IMR-90 (cell line): ENCODE data around the gene VWA8. TPM values are rescaled to one million over a fixed set of nuclear protein-coding genes. Genes with fewer than 3 reads are reported as not detected.

Experiments
- ATAC-seq: fragments of 200-7000 bp; cut with Tn5 transposase; 2 replicates; pipeline ENCODE4 v1.9.1; 2020; ENCODE audit warnings: low read depth, mild to moderate bottlenecking, moderate library complexity
- BruUV-seq: library from RNA; stranded (reverse); fragments of 400-500 nt; replicated peaks from 2 replicates; lab custom pipeline; 2021; lab: Mats Ljungman, UMichigan
- CTCF ChIA-PET: fragments of 300-600 bp; formaldehyde crosslinking; extraction: SDS; loops from one replicate; lab custom pipeline; 2021; ENCODE audit warnings: antibody characterized with exemption; lab: Yijun Ruan, JAX
- POLR2A ChIA-PET: fragments of 300-600 bp; sonication (Branson Sonifier 250); formaldehyde crosslinking; loops from one replicate; lab custom pipeline; 2022; ENCODE audit warnings: antibody characterized with exemption; ENCODE audit not compliant: unreplicated experiment; lab: Charles Lee
- DNase-seq: peaks from one replicate; pipeline ENCODE4 v3.0.0; 2013
- H2AFZ ChIP-seq: replicated peaks from 2 replicates; pipeline ENCODE3; 2013; ENCODE audit warnings: low read length, mild to moderate bottlenecking; ENCODE audit not compliant: poor library complexity
- H2AK5ac ChIP-seq: 2 replicates; pipeline ENCODE4 v1.6.1; 2013; ENCODE audit warnings: low read depth, low read length, inconsistent platforms
- H2AK9ac ChIP-seq: replicated peaks from 2 replicates; pipeline ENCODE3; 2013; ENCODE audit warnings: mild to moderate bottlenecking, low read depth, low read length, moderate library complexity; ENCODE audit not compliant: poor library complexity
- H2BK120ac ChIP-seq: 2 replicates; pipeline ENCODE4 v1.6.1; 2013; ENCODE audit warnings: low read depth, low read length, inconsistent platforms
- H2BK15ac ChIP-seq: 3 replicates; pipeline ENCODE4 v1.6.1; 2013; ENCODE audit warnings: low read depth, low read length, inconsistent platforms
- H2BK20ac ChIP-seq: 2 replicates; pipeline ENCODE4 v1.6.1; 2013; ENCODE audit warnings: low read depth, mild to moderate bottlenecking, inconsistent platforms, low read length, moderate library complexity
- H2BK5ac ChIP-seq: 2 replicates; pipeline ENCODE4 v1.6.1; 2013; ENCODE audit warnings: mild to moderate bottlenecking, low read depth, low read length, inconsistent platforms; ENCODE audit not compliant: poor library complexity, severe bottlenecking
- H3K14ac ChIP-seq: replicated peaks from 2 replicates; pipeline ENCODE4 v1.6.1; 2013; ENCODE audit warnings: low read depth, low read length, inconsistent platforms
- H3K18ac ChIP-seq: 2 replicates; pipeline ENCODE4 v1.6.1; 2013; ENCODE audit warnings: low read depth, low read length, control low read depth
- H3K23ac ChIP-seq: 2 replicates; pipeline ENCODE4 v1.6.1; 2013; ENCODE audit warnings: low read depth, low read length, inconsistent platforms
- H3K27ac ChIP-seq: 2 replicates; pipeline ENCODE4 v1.5.1; 2013; ENCODE audit warnings: mild to moderate bottlenecking, control low read depth, low read length; ENCODE audit not compliant: insufficient read depth
- H3K27me3 ChIP-seq: 2 replicates; pipeline ENCODE4 v1.6.1; 2013; ENCODE audit warnings: low read length; ENCODE audit not compliant: control insufficient read depth, insufficient read depth
- H3K36me3 ChIP-seq: 2 replicates; pipeline ENCODE4 v1.6.1; 2013; ENCODE audit warnings: low read length, mixed read lengths; ENCODE audit not compliant: control insufficient read depth, insufficient read depth
- H3K4ac ChIP-seq: 2 replicates; pipeline ENCODE4 v1.6.1; 2013; ENCODE audit warnings: low read depth, low read length, inconsistent platforms
- H3K4me1 ChIP-seq: 2 replicates; pipeline ENCODE4 v1.6.1; 2013; ENCODE audit warnings: low read length, mixed read lengths; ENCODE audit not compliant: control insufficient read depth, insufficient read depth
- H3K4me2 ChIP-seq: 2 replicates; pipeline ENCODE4 v1.6.1; 2013; ENCODE audit warnings: low read depth, mild to moderate bottlenecking, control low read depth, low read length, moderate library complexity
- H3K4me3 ChIP-seq: 2 replicates; pipeline ENCODE4 v1.5.1; 2013; ENCODE audit warnings: low read depth, mild to moderate bottlenecking, control low read depth, low read length, moderate library complexity; ENCODE audit not compliant: insufficient read depth
- H3K56ac ChIP-seq: 2 replicates; pipeline ENCODE4 v1.6.1; 2013; ENCODE audit warnings: low read length, inconsistent platforms; ENCODE audit not compliant: insufficient read depth; ENCODE audit errors: extremely low read depth
- H3K79me1 ChIP-seq, 2 experiments: 2 replicates each; pipeline ENCODE4 v1.6.1; 2013; ENCODE audit warnings: low read length in 2 of 2, inconsistent platforms in 1 of 2, low read depth in 1 of 2
- H3K9ac ChIP-seq: 2 replicates; pipeline ENCODE4 v1.6.1; 2013; ENCODE audit warnings: low read depth, low read length, control low read depth
- H3K9me1 ChIP-seq: 2 replicates; pipeline ENCODE4 v1.6.1; 2013; ENCODE audit warnings: low read length, inconsistent platforms; ENCODE audit not compliant: insufficient read depth
- H3K9me3 ChIP-seq: 2 replicates; pipeline ENCODE4 v1.6.1; 2013; ENCODE audit warnings: low read length; ENCODE audit not compliant: control insufficient read depth, insufficient read depth
- H4K20me1 ChIP-seq: 2 replicates; pipeline ENCODE4 v1.6.1; 2013; ENCODE audit warnings: low read length, inconsistent platforms; ENCODE audit not compliant: insufficient read depth
- H4K5ac ChIP-seq: 2 replicates; pipeline ENCODE4 v1.6.1; 2013; ENCODE audit warnings: mild to moderate bottlenecking, low read depth, low read length, control low read depth
- H4K8ac ChIP-seq, 2 experiments: 2 replicates each; pipeline ENCODE4 v1.6.1; 2013; ENCODE audit warnings: low read depth in 2 of 2, low read length in 2 of 2, control low read depth in 1 of 2, inconsistent platforms in 1 of 2
- H4K91ac ChIP-seq: 2 replicates; pipeline ENCODE4 v1.6.1; 2013; ENCODE audit warnings: low read depth, low read length, inconsistent platforms; ENCODE audit not compliant: insufficient read depth
- BHLHE40 ChIP-seq: fragments of 150-350 bp; IDR thresholded peaks from 2 replicates; pipeline ENCODE4 v1.6.1; 2016; ENCODE audit warnings: mild to moderate bottlenecking, low read depth, low read length
- CEBPB ChIP-seq: IDR thresholded peaks from 2 replicates; pipeline ENCODE4 v1.6.1; 2012; ENCODE audit warnings: low read depth, low read length, improper control_type of control experiment
- CHD1 ChIP-seq: IDR thresholded peaks from 2 replicates; pipeline ENCODE4 v1.6.1; 2012; ENCODE audit warnings: low read depth, low read length, improper control_type of control experiment
- FOS ChIP-seq: fragments of 150-350 bp; IDR thresholded peaks from 2 replicates; pipeline ENCODE4 v1.6.1; 2016; ENCODE audit warnings: low read depth, low read length
- MAFK ChIP-seq: IDR thresholded peaks from 2 replicates; pipeline ENCODE4 v1.6.1; 2012; ENCODE audit warnings: low read depth, low read length, improper control_type of control experiment
- MAZ ChIP-seq: IDR thresholded peaks from 2 replicates; pipeline ENCODE4 v1.6.1; 2012; ENCODE audit warnings: low read depth, mild to moderate bottlenecking, low read length, improper control_type of control experiment, moderate library complexity, borderline replicate concordance
- MXI1 ChIP-seq: IDR thresholded peaks from 2 replicates; pipeline ENCODE4 v1.6.1; 2012; ENCODE audit warnings: low read depth, mild to moderate bottlenecking, low read length, moderate library complexity, borderline replicate concordance
- POLR2A ChIP-seq: IDR thresholded peaks from 2 replicates; pipeline ENCODE4 v1.6.1; 2012; ENCODE audit warnings: mild to moderate bottlenecking, low read depth, low read length
- RAD21 ChIP-seq: IDR thresholded peaks from 2 replicates; pipeline ENCODE4 v1.6.1; 2012; ENCODE audit warnings: low read length, improper control_type of control experiment
- RFX5 ChIP-seq: IDR thresholded peaks from 2 replicates; pipeline ENCODE4 v1.8.0; 2012; ENCODE audit warnings: low read depth, mild to moderate bottlenecking, low read length, moderate library complexity
- dilution Hi-C: fragments of 300-500 bp; cut with HindIII; formaldehyde crosslinking; loops from one replicate; pipeline ENCODE4 v1.14.3; 2018; ENCODE audit warnings: low sequenced_read_pairs; ENCODE audit not compliant: unreplicated experiment
- in situ Hi-C: fragments of 300-500 bp; cut with MboI; formaldehyde crosslinking; loops from 3 replicates; pipeline ENCODE4 v1.14.3; 2019; ENCODE audit warnings: low sequenced_read_pairs, inconsistent platforms, mixed read lengths
- intact Hi-C: fragments of 100-400 bp; cut with micrococcal nuclease; formaldehyde crosslinking; loops from 2 replicates; pipeline ENCODE4 v1.10.0; 2022
- polyA plus RNA-seq, 3 experiments: library from polyadenylated mRNA; depleted of rRNA; stranded (reverse); fragments of >200 nt; gene quantifications; 2 replicates each; pipeline ENCODE4 v1.2.3, GENCODE V29; 2012; ENCODE audit warnings: low replicate concordance in 1 of 3
- total RNA-seq: library from RNA; depleted of rRNA; stranded (reverse); fragments of >200 nt; gene quantifications from 2 replicates; pipeline ENCODE4 v1.2.3, GENCODE V29; 2012
- TF ChIP-seq, protein P1 (sequence below): fragments of 150-350 bp; IDR thresholded peaks from 2 replicates; pipeline ENCODE4 v1.6.1; 2017; ENCODE audit warnings: mild to moderate bottlenecking, antibody characterized with exemption, low read length, low read depth
- TF ChIP-seq, protein P2 (sequence below): conservative IDR thresholded peaks from 2 replicates; pipeline ENCODE4 v1.5.1; 2012; ENCODE audit warnings: mild to moderate bottlenecking, low read depth, low read length, improper control_type of control experiment
- TF ChIP-seq, protein P3 (sequence below): fragments of 150-350 bp; IDR thresholded peaks from 2 replicates; pipeline ENCODE4 v1.6.1; 2016; ENCODE audit warnings: low read depth, mild to moderate bottlenecking, low read length, moderate library complexity, borderline replicate concordance

The VWA8 gene
- total and polyA plus RNA-seq, 2 of the 4 experiments (the other 2 are of a cell fraction): 5.9 to 18.3 TPM

DNA sequence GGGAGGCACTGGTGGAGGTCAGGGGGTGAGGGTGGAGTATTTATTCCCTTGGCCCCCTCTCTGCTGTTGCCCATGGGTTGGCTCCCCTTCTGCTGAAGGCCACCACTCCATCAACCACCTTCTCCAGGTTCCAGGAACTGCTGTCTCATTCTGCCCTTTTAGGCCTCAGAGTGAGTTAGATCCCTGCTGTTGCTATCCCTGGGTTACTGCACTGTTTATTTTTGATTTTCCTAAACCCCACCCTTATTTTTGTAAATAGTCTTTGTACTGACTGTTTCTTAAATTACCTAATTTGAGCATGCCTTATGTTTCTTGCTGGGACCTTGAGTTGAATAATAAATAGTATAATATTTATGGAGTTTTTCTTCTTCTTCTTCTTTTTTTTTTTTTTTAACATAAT is 370.8 kb downstream of the VWA8 start:
- POLR2A ChIA-PET: no interaction called here
- Histone ChIP-seq H3K4me2 (no peak overlapping the region), H3K79me1 (no peaks in the 10 kb centered on the region; a peak in 1 of 4 replicates), H3K9me1 (peaks cover 16% of the 10 kb centered on the region), H2AK5ac (peak overlapping the region; percentile 99), H3K36me3 (peaks cover 6% of the 10 kb centered on the region; the same call in 1 of the 2 replicates), H2BK5ac (peak overlapping the region; percentile 88), H2BK15ac (peak overlapping the region; percentile 99; the same call in 2 of the 3 replicates), H4K5ac (peak overlapping the region; percentile 70), H2BK20ac (peak overlapping the region; percentile 99), H3K56ac (no peak overlapping the region), H3K9ac (no peak overlapping the region), H2AK9ac (peak overlapping the region; percentile 49), H4K91ac (peak overlapping the region; percentile 96), H2BK120ac (peak overlapping the region; percentile 99), H4K8ac (peak overlapping the region; percentile 68 to 89; a peak in 3 of 4 replicates), H4K20me1 (no peaks in the 10 kb centered on the region), H3K14ac (peak overlapping the region; percentile 99), H3K18ac (peak overlapping the region; percentile 91), H3K9me3 (no peaks in the 10 kb centered on the region), H3K4ac (peak overlapping the region; percentile 99), H2AFZ (no peak overlapping the region), H3K27me3 (no peaks in the 10 kb centered on the region), H3K23ac (peak overlapping the region; percentile 93; the same call in 1 of the 2 replicates), H3K27ac (peak overlapping the region; percentile 81), H3K4me1 (peaks cover 17% of the 10 kb centered on the region), H3K4me3 (no peak overlapping the region)
- intact Hi-C loops: no loop called here
- in situ Hi-C loops: no loop called here
- TF ChIP-seq RFX5 (no peak), FOS (no peak), BHLHE40 (no peak), CEBPB (no peak), RAD21 (no peak), MXI1 (no peak), POLR2A (no peak), MAZ (no peak), MAFK (no peak), CHD1 (no peak)
- TF ChIP-seq, protein P1, sequence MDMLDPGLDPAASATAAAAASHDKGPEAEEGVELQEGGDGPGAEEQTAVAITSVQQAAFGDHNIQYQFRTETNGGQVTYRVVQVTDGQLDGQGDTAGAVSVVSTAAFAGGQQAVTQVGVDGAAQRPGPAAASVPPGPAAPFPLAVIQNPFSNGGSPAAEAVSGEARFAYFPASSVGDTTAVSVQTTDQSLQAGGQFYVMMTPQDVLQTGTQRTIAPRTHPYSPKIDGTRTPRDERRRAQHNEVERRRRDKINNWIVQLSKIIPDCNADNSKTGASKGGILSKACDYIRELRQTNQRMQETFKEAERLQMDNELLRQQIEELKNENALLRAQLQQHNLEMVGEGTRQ: no peak
- TF ChIP-seq, protein P2, sequence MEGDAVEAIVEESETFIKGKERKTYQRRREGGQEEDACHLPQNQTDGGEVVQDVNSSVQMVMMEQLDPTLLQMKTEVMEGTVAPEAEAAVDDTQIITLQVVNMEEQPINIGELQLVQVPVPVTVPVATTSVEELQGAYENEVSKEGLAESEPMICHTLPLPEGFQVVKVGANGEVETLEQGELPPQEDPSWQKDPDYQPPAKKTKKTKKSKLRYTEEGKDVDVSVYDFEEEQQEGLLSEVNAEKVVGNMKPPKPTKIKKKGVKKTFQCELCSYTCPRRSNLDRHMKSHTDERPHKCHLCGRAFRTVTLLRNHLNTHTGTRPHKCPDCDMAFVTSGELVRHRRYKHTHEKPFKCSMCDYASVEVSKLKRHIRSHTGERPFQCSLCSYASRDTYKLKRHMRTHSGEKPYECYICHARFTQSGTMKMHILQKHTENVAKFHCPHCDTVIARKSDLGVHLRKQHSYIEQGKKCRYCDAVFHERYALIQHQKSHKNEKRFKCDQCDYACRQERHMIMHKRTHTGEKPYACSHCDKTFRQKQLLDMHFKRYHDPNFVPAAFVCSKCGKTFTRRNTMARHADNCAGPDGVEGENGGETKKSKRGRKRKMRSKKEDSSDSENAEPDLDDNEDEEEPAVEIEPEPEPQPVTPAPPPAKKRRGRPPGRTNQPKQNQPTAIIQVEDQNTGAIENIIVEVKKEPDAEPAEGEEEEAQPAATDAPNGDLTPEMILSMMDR: no peak
- TF ChIP-seq, protein P3, sequence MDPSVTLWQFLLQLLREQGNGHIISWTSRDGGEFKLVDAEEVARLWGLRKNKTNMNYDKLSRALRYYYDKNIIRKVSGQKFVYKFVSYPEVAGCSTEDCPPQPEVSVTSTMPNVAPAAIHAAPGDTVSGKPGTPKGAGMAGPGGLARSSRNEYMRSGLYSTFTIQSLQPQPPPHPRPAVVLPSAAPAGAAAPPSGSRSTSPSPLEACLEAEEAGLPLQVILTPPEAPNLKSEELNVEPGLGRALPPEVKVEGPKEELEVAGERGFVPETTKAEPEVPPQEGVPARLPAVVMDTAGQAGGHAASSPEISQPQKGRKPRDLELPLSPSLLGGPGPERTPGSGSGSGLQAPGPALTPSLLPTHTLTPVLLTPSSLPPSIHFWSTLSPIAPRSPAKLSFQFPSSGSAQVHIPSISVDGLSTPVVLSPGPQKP: no peak
- DNase-seq (no peak), ATAC-seq (no peak)
- dilution Hi-C loops: no loop called here
- CTCF ChIA-PET: no interaction called here
- no TSS peak for BruUV-seq
